Measurements from ENCODE around the gene SPACA5.
"Not testable (repeated sequence)": the region's sequence is repeated elsewhere in the genome, so short reads cannot be mapped to it uniquely, and the experiment has no call there.

SPACA5 gene

DNA sequence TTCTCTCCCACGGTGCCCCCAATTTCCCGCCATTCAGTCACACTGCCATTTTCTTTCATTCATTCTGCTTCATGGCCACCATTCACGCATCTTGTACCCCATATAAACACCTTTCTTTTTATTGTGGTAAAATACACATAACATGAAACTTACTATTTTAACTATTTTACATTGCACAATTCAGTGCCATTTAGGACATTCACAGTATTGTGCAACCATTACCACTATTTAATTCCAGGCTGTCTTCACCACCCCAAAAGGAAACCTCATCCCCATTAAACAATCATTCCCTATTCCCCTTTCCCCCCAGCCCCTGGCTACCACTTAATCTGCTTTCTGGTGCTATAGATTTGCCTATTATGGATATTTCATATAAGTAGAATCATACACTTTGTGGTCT lies 15.9 kb downstream of the SPACA5 start:
- H3K4me3 ChIP-seq (replicated peaks in 1 of 2; ENCODE audit: low read depth in 2 of 2, low read length in 2 of 2): no peak overlapping the region
- TF ChIP-seq, protein P1, sequence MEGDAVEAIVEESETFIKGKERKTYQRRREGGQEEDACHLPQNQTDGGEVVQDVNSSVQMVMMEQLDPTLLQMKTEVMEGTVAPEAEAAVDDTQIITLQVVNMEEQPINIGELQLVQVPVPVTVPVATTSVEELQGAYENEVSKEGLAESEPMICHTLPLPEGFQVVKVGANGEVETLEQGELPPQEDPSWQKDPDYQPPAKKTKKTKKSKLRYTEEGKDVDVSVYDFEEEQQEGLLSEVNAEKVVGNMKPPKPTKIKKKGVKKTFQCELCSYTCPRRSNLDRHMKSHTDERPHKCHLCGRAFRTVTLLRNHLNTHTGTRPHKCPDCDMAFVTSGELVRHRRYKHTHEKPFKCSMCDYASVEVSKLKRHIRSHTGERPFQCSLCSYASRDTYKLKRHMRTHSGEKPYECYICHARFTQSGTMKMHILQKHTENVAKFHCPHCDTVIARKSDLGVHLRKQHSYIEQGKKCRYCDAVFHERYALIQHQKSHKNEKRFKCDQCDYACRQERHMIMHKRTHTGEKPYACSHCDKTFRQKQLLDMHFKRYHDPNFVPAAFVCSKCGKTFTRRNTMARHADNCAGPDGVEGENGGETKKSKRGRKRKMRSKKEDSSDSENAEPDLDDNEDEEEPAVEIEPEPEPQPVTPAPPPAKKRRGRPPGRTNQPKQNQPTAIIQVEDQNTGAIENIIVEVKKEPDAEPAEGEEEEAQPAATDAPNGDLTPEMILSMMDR (IDR thresholded peaks at IDR 0.05; ENCODE audit: low read depth, low read length): no peak
- DNase-seq (ENCODE audit: low read depth in 2 of 2): peak in 1 of 2 donors; percentile 16

- TF ChIP-seq, protein P1 (IDR thresholded peaks at IDR 0.05; ENCODE audit: low read depth, low read length): peak; percentile 40
- H3K4me3 ChIP-seq (replicated peaks in 1 of 2; ENCODE audit: low read depth in 2 of 2, low read length in 2 of 2): no peak overlapping the region
- peak; percentile 77 to 79 for DNase-seq (ENCODE audit: low read depth in 2 of 2)
Measured at GRCh38 chrX:48025561-48025960, 18.8 kb downstream of the SPACA5 start.

GRCh38 chrX:48027545-48027944 lies 20.8 kb downstream of the SPACA5 start:
- DNase-seq (ENCODE audit: low read depth in 2 of 2); H3K4me3 ChIP-seq (replicated peaks in 1 of 2; ENCODE audit: low read depth in 2 of 2, low read length in 2 of 2): not testable (repeated sequence)

DNA sequence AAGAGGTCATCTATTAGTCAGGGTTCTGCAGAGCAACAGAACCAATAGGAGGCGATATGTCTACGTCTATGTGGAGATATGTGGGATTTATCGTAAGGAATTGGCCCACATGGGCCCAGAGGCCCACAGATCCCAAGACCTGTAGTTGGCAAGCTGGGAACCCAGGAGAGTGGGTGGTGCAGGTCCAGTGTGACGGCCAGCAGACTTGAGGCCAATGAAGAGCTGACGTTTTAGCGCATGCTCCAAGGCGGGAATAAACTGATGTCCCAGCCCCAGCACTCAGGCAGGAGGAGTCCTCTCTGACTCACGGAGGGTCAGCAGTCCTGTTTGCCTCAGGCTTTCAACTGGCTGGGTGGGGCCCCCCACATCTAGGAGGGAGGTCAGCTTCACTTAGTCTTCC lies 21.3 kb downstream of the SPACA5 start:
- TF ChIP-seq, protein P1 (IDR thresholded peaks at IDR 0.05; ENCODE audit: low read depth, low read length): no peak
- no peak overlapping the region for H3K4me3 ChIP-seq (replicated peaks in 1 of 2; ENCODE audit: low read depth in 2 of 2, low read length in 2 of 2)
- no peak for DNase-seq (ENCODE audit: low read depth in 2 of 2)

DNA sequence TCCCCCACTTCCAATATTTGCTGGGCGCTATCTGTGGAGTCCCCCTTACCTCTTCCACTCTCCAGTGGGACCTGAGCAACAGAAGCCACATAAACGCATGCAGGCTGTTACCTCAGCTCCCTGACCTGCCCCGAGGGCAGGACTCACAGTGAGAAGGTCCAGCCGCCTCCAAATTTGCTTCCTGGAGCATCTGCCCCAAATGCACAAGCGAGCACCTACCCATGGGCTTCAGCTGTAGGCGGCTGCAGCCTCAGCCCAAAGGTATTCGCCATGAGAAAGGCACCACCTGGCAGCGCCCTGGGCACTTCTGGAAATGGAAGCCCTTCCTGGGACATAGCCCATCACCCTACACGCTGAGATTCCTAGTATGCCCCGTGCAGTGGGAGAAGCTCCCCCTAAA lies 23.4 kb downstream of the SPACA5 start:
- no peak for DNase-seq (ENCODE audit: low read depth in 2 of 2)
- TF ChIP-seq, protein P1 (IDR thresholded peaks at IDR 0.05; ENCODE audit: low read depth, low read length): no peak
- H3K4me3 ChIP-seq (replicated peaks in 1 of 2; ENCODE audit: low read depth in 2 of 2, low read length in 2 of 2): no peak overlapping the region

DNA sequence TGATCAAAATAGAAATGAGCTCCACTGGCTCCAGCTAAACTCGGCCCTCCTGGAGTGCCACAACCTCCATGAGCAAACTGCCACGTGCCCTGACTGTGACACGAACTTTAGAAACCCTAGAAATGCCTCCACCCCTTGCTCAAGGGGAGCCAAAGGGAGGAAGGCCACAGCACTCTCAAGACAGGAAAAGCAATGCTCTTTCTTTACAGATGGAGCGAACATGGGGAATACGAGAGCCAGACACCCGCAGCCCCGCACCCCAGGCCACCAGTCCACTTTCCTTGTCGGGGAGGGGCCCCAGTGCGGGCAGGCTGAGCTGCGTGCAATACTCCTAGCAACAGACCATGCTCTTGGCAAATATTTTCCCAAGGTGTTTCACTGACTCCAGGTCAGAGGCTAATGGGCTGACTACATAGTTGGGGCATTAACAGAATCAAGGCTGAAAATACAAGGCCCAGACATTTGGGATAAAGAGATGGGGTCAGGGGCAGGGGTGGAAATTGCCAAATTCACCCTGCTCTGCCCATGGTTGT lies 23.9 kb downstream of the SPACA5 start:
- DNase-seq (ENCODE audit: low read depth in 2 of 2); H3K4me3 ChIP-seq (replicated peaks in 1 of 2; ENCODE audit: low read depth in 2 of 2, low read length in 2 of 2): not testable (repeated sequence)

GRCh38 chrX:48035891-48036290 lies 29.1 kb downstream of the SPACA5 start:
- no peak overlapping the region for H3K4me3 ChIP-seq (replicated peaks in 1 of 2; ENCODE audit: low read depth in 2 of 2, low read length in 2 of 2)
- TF ChIP-seq, protein P1 (IDR thresholded peaks at IDR 0.05; ENCODE audit: low read depth, low read length): no peak
- DNase-seq (ENCODE audit: low read depth in 2 of 2): peak in 1 of 2 donors; percentile 75

DNA sequence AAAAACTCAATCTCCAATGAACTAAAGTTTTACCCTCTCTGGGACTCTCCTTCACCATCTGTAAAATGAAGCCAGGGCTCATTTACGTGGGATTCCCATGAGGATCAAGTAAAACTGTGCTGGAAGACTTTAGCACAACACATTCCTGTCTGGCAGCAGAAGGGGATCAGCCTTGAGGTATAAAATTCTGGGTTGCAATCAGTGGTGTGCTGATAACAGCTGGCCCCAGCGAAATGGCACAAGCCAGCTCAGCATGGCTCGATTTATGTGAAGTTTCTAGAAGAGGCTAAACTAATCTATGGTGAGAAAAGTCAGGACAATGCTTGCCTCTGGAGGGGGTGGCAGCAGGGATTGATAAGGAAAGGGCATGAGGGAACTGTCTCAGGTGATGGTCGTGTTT lies 36.3 kb downstream of the SPACA5 start:
- TF ChIP-seq, protein P1 (IDR thresholded peaks at IDR 0.05; ENCODE audit: low read depth, low read length): no peak

More for the DNA sequence above, 36.3 kb downstream of the SPACA5 start:
- peak in 1 of 2 donors; percentile 25 for DNase-seq (ENCODE audit: low read depth in 2 of 2)
- no peak overlapping the region for H3K4me3 ChIP-seq (replicated peaks in 1 of 2; ENCODE audit: low read depth in 2 of 2, low read length in 2 of 2)

All from cardiac fibroblast (primary cell).